Measurements from ENCODE around the gene SHISA9. TPM values are rescaled to one million over a fixed set of nuclear protein-coding genes. Genes with fewer than 3 reads are reported as not detected.
"Not testable (repeated sequence)": the region's sequence is repeated elsewhere in the genome, so short reads cannot be mapped to it uniquely, and the experiment has no call there.

SHISA9 gene
- under 1 TPM; 0.41 to 0.47 TPM for total RNA-seq

- no peak within 1 kb of the TSS for H3K27ac ChIP-seq
- H3K27me3 ChIP-seq = peaks cover 8 to 22% of the 10 kb centered on the region in 2 donors
- no peak for DNase-seq (ENCODE audit: low spot score)
- H3K9me3 ChIP-seq = no peaks in the 10 kb centered on the region
- H3K36me3 ChIP-seq = no peaks in the 10 kb centered on the region
- peaks cover 0 to 31% of the 10 kb centered on the region in 2 donors for H3K4me1 ChIP-seq
- TF ChIP-seq CTCF (IDR thresholded peaks at IDR 0.05) = no peak
- peak within 1 kb of the TSS in 1 of 2 donors; percentile 40 for H3K4me3 ChIP-seq
Observed at GRCh38 chr16:12901597-12902461, at the start of gene SHISA9. SHISA9 (plus strand) TSS chr16:12901598.

- no peaks in the 10 kb centered on the region for H3K36me3 ChIP-seq
- H3K4me3 ChIP-seq = no peak overlapping the region
- H3K4me1 ChIP-seq = no peaks in the 10 kb centered on the region
- H3K27ac ChIP-seq = no peak overlapping the region
- peaks cover 0 to 11% of the 10 kb centered on the region in 2 donors for H3K9me3 ChIP-seq
- no peak for TF ChIP-seq CTCF (IDR thresholded peaks at IDR 0.05)
- DNase-seq (ENCODE audit: low spot score) = no peak
- no peaks in the 10 kb centered on the region for H3K27me3 ChIP-seq
Observed at GRCh38 chr16:12853972-12854371, 47.4 kb upstream of the SHISA9 start.

- not testable (repeated sequence) for DNase-seq (ENCODE audit: low spot score); H3K27ac ChIP-seq; H3K4me1 ChIP-seq; H3K27me3 ChIP-seq; H3K36me3 ChIP-seq; H3K4me3 ChIP-seq
- H3K9me3 ChIP-seq = peaks cover 0 to 11% of the 10 kb centered on the region in 2 donors
Observed at GRCh38 chr16:12857435-12857834, 44.0 kb upstream of the SHISA9 start.

- DNase-seq (ENCODE audit: low spot score) = no peak
- Histone ChIP-seq H3K36me3 (no peaks in the 10 kb centered on the region), H3K4me3 (no peak overlapping the region), H3K27ac (no peak overlapping the region), H3K9me3 (peaks cover 0 to 4% of the 10 kb centered on the region in 2 donors), H3K27me3 (no peaks in the 10 kb centered on the region), H3K4me1 (no peaks in the 10 kb centered on the region)
- no peak for TF ChIP-seq CTCF (IDR thresholded peaks at IDR 0.05)
Observed at GRCh38 chr16:12862327-12862726, 39.1 kb upstream of the SHISA9 start.

GRCh38 chr16:12862941-12863340 is 38.5 kb upstream of the SHISA9 start:
- H3K4me3 ChIP-seq = no peak overlapping the region

More at GRCh38 chr16:12862941-12863340, 38.5 kb upstream of the SHISA9 start:
- H3K27me3 ChIP-seq = no peaks in the 10 kb centered on the region
- no peak for TF ChIP-seq CTCF (IDR thresholded peaks at IDR 0.05)
- no peaks in the 10 kb centered on the region for H3K9me3 ChIP-seq
- no peak overlapping the region for H3K27ac ChIP-seq
- no peaks in the 10 kb centered on the region for H3K4me1 ChIP-seq
- H3K36me3 ChIP-seq = no peaks in the 10 kb centered on the region
- no peak for DNase-seq (ENCODE audit: low spot score)
